Measurements from ENCODE around the gene PKN2. TPM values are rescaled to one million over a fixed set of nuclear protein-coding genes. Genes with fewer than 3 reads are reported as not detected.

Gene PKN2
- total and polyA plus RNA-seq, 2 experiments from 2014 or later, result 14.6 to 29.4 TPM

DNA sequence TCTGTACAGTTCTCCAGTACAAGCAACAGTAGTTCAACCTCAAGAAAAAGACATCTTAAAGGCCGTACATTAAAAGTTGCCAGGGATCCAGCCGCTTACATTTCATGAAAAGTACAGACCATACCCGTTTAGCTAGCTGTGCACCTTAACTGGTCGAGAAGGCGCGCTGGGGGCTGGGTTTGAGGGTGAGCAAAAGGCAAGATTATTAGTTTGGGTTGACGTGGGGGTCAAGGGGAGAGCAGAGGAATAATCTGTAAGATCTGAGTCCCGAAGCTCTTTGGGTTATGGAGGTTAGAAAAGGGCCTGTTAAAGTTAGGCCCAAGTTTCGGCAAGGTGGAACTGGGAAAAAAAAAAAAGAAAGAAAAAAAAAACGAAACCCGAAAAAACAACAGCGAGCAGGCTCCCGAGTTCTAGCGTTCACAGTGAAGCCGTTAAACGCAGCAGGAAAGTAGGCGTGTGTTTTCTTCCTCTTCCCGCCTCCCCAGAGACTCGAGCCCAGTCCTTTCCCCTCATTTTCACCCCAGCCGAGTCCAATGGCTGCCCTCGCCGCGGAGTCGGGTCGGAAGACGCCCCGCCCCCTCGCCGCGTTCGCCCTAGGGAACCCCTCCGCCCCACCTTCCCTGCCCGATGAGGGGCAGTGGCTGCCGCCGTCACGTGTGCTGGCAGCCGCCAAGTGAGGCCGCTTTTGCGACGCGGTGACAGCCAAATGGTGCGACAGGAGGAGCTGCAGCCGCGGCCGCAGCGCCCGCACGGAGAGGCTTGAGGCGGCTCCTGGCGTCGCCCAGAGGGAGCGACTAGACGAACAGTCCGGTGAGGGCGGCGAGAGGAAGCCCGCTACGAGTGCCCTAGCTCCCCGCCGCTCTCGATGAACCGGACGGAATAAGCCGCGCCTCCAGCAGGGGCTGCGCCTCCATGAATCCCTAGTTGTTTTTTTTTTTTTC lies at the start of gene PKN2 (continued):
- TF ChIP-seq CREB1 (CRISPR knock-in tag; IDR thresholded peaks at IDR 0.05; ENCODE audit: low read depth), result peak; percentile 97

DNA sequence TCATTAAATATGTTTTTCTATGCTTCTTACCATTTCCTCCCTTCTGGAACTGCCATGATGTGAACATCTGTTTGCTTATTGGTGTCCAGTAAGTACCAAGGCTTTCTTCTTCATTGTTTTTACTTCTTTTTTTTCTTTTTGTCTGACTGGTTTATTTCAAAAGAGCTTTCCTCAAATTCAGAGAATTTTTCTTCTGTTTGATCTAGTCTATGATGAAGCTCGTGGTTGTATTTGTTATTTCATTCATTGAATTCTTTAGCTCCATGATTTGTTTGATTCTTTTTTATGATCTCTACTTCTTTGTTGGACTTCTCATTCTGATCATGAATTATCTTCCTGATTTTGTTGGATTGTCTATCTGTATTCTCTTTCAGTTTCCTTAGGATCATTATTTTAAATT lies 49.5 kb upstream of the PKN2 start:
- no peak overlapping the region for H3K27ac Mint-ChIP-seq
- no peak for TF ChIP-seq ZNF331 (CRISPR knock-in tag; IDR thresholded peaks at IDR 0.05; ENCODE audit: low read depth)
- TF ChIP-seq STAT1 (IDR thresholded peaks at IDR 0.05; ENCODE audit: unreplicated experiment), result no peak
- no peak for TF ChIP-seq EZH2phosphoT487 (IDR thresholded peaks at IDR 0.05; ENCODE audit: unreplicated experiment)
- TF ChIP-seq, protein P1, sequence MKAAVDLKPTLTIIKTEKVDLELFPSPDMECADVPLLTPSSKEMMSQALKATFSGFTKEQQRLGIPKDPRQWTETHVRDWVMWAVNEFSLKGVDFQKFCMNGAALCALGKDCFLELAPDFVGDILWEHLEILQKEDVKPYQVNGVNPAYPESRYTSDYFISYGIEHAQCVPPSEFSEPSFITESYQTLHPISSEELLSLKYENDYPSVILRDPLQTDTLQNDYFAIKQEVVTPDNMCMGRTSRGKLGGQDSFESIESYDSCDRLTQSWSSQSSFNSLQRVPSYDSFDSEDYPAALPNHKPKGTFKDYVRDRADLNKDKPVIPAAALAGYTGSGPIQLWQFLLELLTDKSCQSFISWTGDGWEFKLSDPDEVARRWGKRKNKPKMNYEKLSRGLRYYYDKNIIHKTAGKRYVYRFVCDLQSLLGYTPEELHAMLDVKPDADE (IDR thresholded peaks at IDR 0.05), result no peak
- TF ChIP-seq EZH2 (IDR thresholded peaks at IDR 0.05; ENCODE audit: low read depth, unreplicated experiment), result no peak
- TF ChIP-seq, protein P2, sequence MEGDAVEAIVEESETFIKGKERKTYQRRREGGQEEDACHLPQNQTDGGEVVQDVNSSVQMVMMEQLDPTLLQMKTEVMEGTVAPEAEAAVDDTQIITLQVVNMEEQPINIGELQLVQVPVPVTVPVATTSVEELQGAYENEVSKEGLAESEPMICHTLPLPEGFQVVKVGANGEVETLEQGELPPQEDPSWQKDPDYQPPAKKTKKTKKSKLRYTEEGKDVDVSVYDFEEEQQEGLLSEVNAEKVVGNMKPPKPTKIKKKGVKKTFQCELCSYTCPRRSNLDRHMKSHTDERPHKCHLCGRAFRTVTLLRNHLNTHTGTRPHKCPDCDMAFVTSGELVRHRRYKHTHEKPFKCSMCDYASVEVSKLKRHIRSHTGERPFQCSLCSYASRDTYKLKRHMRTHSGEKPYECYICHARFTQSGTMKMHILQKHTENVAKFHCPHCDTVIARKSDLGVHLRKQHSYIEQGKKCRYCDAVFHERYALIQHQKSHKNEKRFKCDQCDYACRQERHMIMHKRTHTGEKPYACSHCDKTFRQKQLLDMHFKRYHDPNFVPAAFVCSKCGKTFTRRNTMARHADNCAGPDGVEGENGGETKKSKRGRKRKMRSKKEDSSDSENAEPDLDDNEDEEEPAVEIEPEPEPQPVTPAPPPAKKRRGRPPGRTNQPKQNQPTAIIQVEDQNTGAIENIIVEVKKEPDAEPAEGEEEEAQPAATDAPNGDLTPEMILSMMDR (conservative IDR thresholded peaks at IDR 0.05; ENCODE audit: low read depth in 2 of 2), result no peak
- no peak for TF ChIP-seq POLR2AphosphoS5 (IDR thresholded peaks at IDR 0.05; ENCODE audit: low read depth)
- TF ChIP-seq, protein P3, sequence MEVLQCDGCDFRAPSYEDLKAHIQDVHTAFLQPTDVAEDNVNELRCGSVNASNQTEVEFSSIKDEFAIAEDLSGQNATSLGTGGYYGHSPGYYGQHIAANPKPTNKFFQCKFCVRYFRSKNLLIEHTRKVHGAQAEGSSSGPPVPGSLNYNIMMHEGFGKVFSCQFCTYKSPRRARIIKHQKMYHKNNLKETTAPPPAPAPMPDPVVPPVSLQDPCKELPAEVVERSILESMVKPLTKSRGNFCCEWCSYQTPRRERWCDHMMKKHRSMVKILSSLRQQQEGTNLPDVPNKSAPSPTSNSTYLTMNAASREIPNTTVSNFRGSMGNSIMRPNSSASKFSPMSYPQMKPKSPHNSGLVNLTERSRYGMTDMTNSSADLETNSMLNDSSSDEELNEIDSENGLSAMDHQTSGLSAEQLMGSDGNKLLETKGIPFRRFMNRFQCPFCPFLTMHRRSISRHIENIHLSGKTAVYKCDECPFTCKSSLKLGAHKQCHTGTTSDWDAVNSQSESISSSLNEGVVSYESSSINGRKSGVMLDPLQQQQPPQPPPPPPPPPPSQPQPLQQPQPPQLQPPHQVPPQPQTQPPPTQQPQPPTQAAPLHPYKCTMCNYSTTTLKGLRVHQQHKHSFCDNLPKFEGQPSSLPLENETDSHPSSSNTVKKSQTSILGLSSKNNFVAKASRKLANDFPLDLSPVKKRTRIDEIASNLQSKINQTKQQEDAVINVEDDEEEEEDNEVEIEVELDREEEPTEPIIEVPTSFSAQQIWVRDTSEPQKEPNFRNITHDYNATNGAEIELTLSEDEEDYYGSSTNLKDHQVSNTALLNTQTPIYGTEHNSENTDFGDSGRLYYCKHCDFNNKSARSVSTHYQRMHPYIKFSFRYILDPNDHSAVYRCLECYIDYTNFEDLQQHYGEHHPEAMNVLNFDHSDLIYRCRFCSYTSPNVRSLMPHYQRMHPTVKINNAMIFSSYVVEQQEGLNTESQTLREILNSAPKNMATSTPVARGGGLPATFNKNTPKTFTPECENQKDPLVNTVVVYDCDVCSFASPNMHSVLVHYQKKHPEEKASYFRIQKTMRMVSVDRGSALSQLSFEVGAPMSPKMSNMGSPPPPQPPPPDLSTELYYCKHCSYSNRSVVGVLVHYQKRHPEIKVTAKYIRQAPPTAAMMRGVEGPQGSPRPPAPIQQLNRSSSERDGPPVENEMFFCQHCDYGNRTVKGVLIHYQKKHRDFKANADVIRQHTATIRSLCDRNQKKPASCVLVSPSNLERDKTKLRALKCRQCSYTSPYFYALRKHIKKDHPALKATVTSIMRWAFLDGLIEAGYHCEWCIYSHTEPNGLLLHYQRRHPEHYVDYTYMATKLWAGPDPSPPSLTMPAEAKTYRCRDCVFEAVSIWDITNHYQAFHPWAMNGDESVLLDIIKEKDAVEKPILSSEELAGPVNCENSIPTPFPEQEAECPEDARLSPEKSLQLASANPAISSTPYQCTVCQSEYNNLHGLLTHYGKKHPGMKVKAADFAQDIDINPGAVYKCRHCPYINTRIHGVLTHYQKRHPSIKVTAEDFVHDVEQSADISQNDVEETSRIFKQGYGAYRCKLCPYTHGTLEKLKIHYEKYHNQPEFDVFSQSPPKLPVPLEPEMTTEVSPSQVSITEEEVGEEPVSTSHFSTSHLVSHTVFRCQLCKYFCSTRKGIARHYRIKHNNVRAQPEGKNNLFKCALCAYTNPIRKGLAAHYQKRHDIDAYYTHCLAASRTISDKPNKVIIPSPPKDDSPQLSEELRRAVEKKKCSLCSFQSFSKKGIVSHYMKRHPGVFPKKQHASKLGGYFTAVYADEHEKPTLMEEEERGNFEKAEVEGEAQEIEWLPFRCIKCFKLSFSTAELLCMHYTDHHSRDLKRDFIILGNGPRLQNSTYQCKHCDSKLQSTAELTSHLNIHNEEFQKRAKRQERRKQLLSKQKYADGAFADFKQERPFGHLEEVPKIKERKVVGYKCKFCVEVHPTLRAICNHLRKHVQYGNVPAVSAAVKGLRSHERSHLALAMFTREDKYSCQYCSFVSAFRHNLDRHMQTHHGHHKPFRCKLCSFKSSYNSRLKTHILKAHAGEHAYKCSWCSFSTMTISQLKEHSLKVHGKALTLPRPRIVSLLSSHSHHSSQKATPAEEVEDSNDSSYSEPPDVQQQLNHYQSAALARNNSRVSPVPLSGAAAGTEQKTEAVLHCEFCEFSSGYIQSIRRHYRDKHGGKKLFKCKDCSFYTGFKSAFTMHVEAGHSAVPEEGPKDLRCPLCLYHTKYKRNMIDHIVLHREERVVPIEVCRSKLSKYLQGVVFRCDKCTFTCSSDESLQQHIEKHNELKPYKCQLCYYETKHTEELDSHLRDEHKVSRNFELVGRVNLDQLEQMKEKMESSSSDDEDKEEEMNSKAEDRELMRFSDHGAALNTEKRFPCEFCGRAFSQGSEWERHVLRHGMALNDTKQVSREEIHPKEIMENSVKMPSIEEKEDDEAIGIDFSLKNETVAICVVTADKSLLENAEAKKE (CRISPR knock-in tag; IDR thresholded peaks at IDR 0.05), result no peak
- TF ChIP-seq, protein P4, sequence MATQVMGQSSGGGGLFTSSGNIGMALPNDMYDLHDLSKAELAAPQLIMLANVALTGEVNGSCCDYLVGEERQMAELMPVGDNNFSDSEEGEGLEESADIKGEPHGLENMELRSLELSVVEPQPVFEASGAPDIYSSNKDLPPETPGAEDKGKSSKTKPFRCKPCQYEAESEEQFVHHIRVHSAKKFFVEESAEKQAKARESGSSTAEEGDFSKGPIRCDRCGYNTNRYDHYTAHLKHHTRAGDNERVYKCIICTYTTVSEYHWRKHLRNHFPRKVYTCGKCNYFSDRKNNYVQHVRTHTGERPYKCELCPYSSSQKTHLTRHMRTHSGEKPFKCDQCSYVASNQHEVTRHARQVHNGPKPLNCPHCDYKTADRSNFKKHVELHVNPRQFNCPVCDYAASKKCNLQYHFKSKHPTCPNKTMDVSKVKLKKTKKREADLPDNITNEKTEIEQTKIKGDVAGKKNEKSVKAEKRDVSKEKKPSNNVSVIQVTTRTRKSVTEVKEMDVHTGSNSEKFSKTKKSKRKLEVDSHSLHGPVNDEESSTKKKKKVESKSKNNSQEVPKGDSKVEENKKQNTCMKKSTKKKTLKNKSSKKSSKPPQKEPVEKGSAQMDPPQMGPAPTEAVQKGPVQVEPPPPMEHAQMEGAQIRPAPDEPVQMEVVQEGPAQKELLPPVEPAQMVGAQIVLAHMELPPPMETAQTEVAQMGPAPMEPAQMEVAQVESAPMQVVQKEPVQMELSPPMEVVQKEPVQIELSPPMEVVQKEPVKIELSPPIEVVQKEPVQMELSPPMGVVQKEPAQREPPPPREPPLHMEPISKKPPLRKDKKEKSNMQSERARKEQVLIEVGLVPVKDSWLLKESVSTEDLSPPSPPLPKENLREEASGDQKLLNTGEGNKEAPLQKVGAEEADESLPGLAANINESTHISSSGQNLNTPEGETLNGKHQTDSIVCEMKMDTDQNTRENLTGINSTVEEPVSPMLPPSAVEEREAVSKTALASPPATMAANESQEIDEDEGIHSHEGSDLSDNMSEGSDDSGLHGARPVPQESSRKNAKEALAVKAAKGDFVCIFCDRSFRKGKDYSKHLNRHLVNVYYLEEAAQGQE (IDR thresholded peaks at IDR 0.05; ENCODE audit: unreplicated experiment), result no peak
- no peak for TF ChIP-seq JUNB (IDR thresholded peaks at IDR 0.05; ENCODE audit: unreplicated experiment)
- TF ChIP-seq ZNF114 (CRISPR knock-in tag; IDR thresholded peaks at IDR 0.05), result no peak

More for the DNA sequence above, 49.5 kb upstream of the PKN2 start:
- Histone ChIP-seq H4K20me1 (replicated peaks; ENCODE audit: insufficient read depth) (no peaks in the 10 kb centered on the region), H3K4me3 (no peak overlapping the region), H3K27ac (ENCODE audit: low read depth) (no peak overlapping the region), H3K4me1 (ENCODE audit: insufficient read depth) (no peaks in the 10 kb centered on the region), H3K27me3 (ENCODE audit: insufficient read depth) (no peaks in the 10 kb centered on the region), H3K36me3 (ENCODE audit: insufficient read depth) (no peaks in the 10 kb centered on the region), H3K4me2 (no peak overlapping the region), H3K79me2 (replicated peaks; ENCODE audit: insufficient read depth) (no peaks in the 10 kb centered on the region), H3F3A (replicated peaks; ENCODE audit: low read depth) (no peaks in the 10 kb centered on the region), H2AFZ (no peak overlapping the region), H3K9me2 (ENCODE audit: insufficient read depth) (peaks cover 4% of the 10 kb centered on the region; the same call in 1 of the 2 replicates)
- Mint-ChIP-seq H3K4me3 (no peak overlapping the region), H3K9me3 (peaks cover 3% of the 10 kb centered on the region; the same call in 2 of the 3 replicates), H3K4me1 (no peaks in the 10 kb centered on the region), H3K27me3 (ENCODE audit: insufficient read depth, low read depth, poor library complexity) (peaks cover 6% of the 10 kb centered on the region), H3K36me3 (ENCODE audit: low read depth) (no peaks in the 10 kb centered on the region)
- DNase-seq (ENCODE audit: low spot score), result no peak
- ATAC-seq, result no peak

Measured in GM23338 (cell line).